Activated B cell treated with CpG ODN at 0.5 μM for 24 hours (primary cell): ENCODE results near the gene PARP8. TPM values are rescaled to one million over a fixed set of nuclear protein-coding genes. Genes with fewer than 3 reads are reported as not detected.
A peak's percentile ranks its signal among the peaks of the same experiment; 100 is the strongest.

Experiments used
- ATAC-seq: fragments of 200-7000 bp; cut with Tn5 transposase; one replicate; pipeline ENCODE4 v1.10.0; 2021; ENCODE audit warnings: low read depth, mild to moderate bottlenecking, moderate library complexity
- CTCF ChIA-PET: fragments of 350-600 bp; sonication (Branson Sonifier 250); formaldehyde crosslinking; loops from one replicate; lab custom pipeline; 2021; ENCODE audit warnings: antibody characterized with exemption; lab: Charles Lee
- POLR2A ChIA-PET: fragments of 350-600 bp; sonication (Branson Sonifier 250); formaldehyde crosslinking; loops from one replicate; lab custom pipeline; 2021; ENCODE audit warnings: antibody characterized with exemption; lab: Charles Lee
- DNase-seq: peaks from one replicate; pipeline ENCODE4 v3.0.0; 2022
- H3K27ac Mint-ChIP-seq: one replicate; pipeline ENCODE4 v1.8.0; 2020; ENCODE audit warnings: mixed read lengths
- H3K27me3 Mint-ChIP-seq: one replicate; pipeline ENCODE4 v1.8.0; 2021; ENCODE audit warnings: mixed read lengths
- H3K36me3 Mint-ChIP-seq: one replicate; pipeline ENCODE4 v1.8.0; 2021; ENCODE audit warnings: low read depth, mixed read lengths
- H3K4me1 Mint-ChIP-seq: one replicate; pipeline ENCODE4 v1.8.0; 2021; ENCODE audit warnings: mixed read lengths
- H3K4me3 Mint-ChIP-seq: one replicate; pipeline ENCODE4 v1.8.0; 2020; ENCODE audit warnings: mild to moderate bottlenecking, mixed read lengths
- H3K9me3 Mint-ChIP-seq: one replicate; pipeline ENCODE4 v1.8.0; 2020; ENCODE audit warnings: mixed read lengths
- CTCF ChIP-seq: fragments of 200-600 bp; IDR thresholded peaks from one replicate; pipeline ENCODE4 v1.8.0; 2022; ENCODE audit warnings: antibody characterized with exemption, mild to moderate bottlenecking
- intact Hi-C: fragments of 100-400 bp; cut with micrococcal nuclease; formaldehyde crosslinking; loops from one replicate; pipeline ENCODE4 v1.15.1; 2024
- total RNA-seq: library from RNA; stranded (reverse); gene quantifications from 2 replicates; pipeline ENCODE4 v1.2.3, GENCODE V29; 2022

PARP8 gene
- total RNA-seq, 1 donor from 2014 or later: 56.0 TPM

- CTCF ChIA-PET: no interaction called here
- Mint-ChIP-seq H3K4me3 (no peak overlapping the region), H3K27ac (no peak overlapping the region), H3K4me1 (no peaks in the 10 kb centered on the region), H3K9me3 (no peaks in the 10 kb centered on the region), H3K27me3 (no peaks in the 10 kb centered on the region), H3K36me3 (no peaks in the 10 kb centered on the region)
- intact Hi-C loops: no loop called here
- POLR2A ChIA-PET: no interaction called here
- no peak for ATAC-seq
- TF ChIP-seq CTCF: no peak
- no peak for DNase-seq
These were observed 18.7 kb upstream of the PARP8 start for GRCh38 chr5:50647726-50648125.

DNA sequence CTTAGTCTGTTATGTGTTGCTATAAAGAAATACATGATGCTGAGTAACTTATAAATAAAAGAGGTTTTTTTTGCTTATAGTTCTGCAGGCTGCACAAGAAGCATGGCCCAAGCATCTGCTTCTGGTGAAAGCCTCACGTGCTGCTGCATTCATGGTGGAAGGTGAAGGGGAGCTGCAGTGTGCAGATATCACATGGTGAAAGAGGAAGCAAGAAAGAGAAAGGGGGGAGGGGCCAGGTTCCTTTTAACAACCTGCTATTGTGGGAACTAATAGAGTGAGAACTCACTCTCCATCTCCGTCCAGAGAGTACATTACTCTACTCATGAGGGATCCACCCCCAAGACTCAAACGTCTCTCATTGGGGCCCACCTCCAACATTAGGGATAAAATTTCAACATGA, 12.5 kb upstream of the PARP8 start:
- CTCF ChIA-PET: no interaction called here
- POLR2A ChIA-PET: interaction anchor here (0.6 to 1.0 kb wide), 2 partner anchors 13 to 212 kb away, joined by 3 to 13 read pairs; partner anchors contain the start of gene PARP8
- no peaks in the 10 kb centered on the region for H3K9me3 Mint-ChIP-seq
- peak overlapping the region; percentile 81 for H3K27ac Mint-ChIP-seq
- peaks cover 28% of the 10 kb centered on the region for H3K4me1 Mint-ChIP-seq
- intact Hi-C loops: loop anchor here (1.0 kb wide), 1 partner anchor 11 kb away; no protein-coding TSS in a partner anchor
- H3K36me3 Mint-ChIP-seq: no peaks in the 10 kb centered on the region
- no peaks in the 10 kb centered on the region for H3K27me3 Mint-ChIP-seq
- H3K4me3 Mint-ChIP-seq: peak overlapping the region; percentile 49
- DNase-seq (peak; percentile 17), ATAC-seq (peak; percentile 98)
- no peak for TF ChIP-seq CTCF

GRCh38 chr5:50655067-50655809, 11.2 kb upstream of the PARP8 start:
- H3K27ac Mint-ChIP-seq: no peak overlapping the region
- ChIA-PET POLR2A (no interaction called here), CTCF (no interaction called here)
- H3K4me3 Mint-ChIP-seq: no peak overlapping the region
- TF ChIP-seq CTCF: no peak
- intact Hi-C loops: no loop called here
- H3K36me3 Mint-ChIP-seq: no peaks in the 10 kb centered on the region
- H3K9me3 Mint-ChIP-seq: no peaks in the 10 kb centered on the region
- no peaks in the 10 kb centered on the region for H3K27me3 Mint-ChIP-seq
- no peak for ATAC-seq
- peaks cover 28% of the 10 kb centered on the region for H3K4me1 Mint-ChIP-seq
- DNase-seq: no peak

DNA sequence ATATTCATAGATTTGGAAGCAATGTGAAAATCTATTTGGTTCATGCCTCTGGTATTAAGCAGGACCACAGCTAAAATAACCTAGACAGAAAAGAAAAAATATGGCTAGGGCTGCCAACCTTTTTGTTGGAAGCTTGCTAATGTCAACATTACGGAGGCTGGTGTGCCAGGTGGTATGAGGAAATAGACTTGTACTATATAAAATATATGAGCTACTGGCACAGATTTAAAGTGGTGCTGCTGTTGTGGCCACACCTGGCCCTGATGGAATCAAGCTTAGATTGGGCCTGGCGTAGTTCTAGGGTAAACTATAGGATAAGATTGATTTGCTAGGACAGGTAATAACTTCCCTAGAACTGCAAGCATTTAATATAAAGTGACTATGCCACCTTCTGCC, 10.6 kb upstream of the PARP8 start:
- peaks cover 28% of the 10 kb centered on the region for H3K4me1 Mint-ChIP-seq
- no peaks in the 10 kb centered on the region for H3K9me3 Mint-ChIP-seq
- ATAC-seq (no peak), DNase-seq (no peak)
- no peaks in the 10 kb centered on the region for H3K27me3 Mint-ChIP-seq
- H3K36me3 Mint-ChIP-seq: no peaks in the 10 kb centered on the region
- no peak overlapping the region for H3K27ac Mint-ChIP-seq
- intact Hi-C loops: no loop called here
- no peak overlapping the region for H3K4me3 Mint-ChIP-seq
- ChIA-PET POLR2A (no interaction called here), CTCF (no interaction called here)
- no peak for TF ChIP-seq CTCF

GRCh38 chr5:50657044-50657443, 9.4 kb upstream of the PARP8 start:
- TF ChIP-seq CTCF: no peak
- ATAC-seq: no peak
- ChIA-PET CTCF (no interaction called here), POLR2A (no interaction called here)
- intact Hi-C loops: no loop called here
- Mint-ChIP-seq H3K36me3 (no peaks in the 10 kb centered on the region), H3K4me3 (no peak overlapping the region), H3K9me3 (no peaks in the 10 kb centered on the region), H3K27me3 (no peaks in the 10 kb centered on the region), H3K4me1 (peaks cover 28% of the 10 kb centered on the region), H3K27ac (no peak overlapping the region)
- no peak for DNase-seq
